K562 (cell line): ENCODE results near the gene CYSRT1. TPM values are rescaled to one million over a fixed set of nuclear protein-coding genes. Genes with fewer than 3 reads are reported as not detected.

Experiments used
- ADNP ChIP-seq: fragments of 200-800 bp; sonication (Bioruptor generic); IDR thresholded peaks from 2 replicates; pipeline ENCODE4 v1.6.1; 2016; ENCODE audit warnings: missing genetic modification characterization, missing compliant biosample characterization
- CEBPB ChIP-seq: fragments of 450-650 bp; IDR thresholded peaks from 2 replicates; pipeline ENCODE4 v1.6.1; 2016; ENCODE audit warnings: missing genetic modification characterization, missing compliant biosample characterization
- GATAD2A ChIP-seq: fragments of 450-650 bp; IDR thresholded peaks from 2 replicates; pipeline ENCODE4 v1.6.1; 2017
- KLF6 ChIP-seq: fragments of 250-450 bp; sonication (Bioruptor Pico); IDR thresholded peaks from 2 replicates; pipeline ENCODE4 v1.4.0; 2020; ENCODE audit warnings: mild to moderate bottlenecking, moderate library complexity, borderline replicate concordance
- NFE2 ChIP-seq: IDR thresholded peaks from 2 replicates; pipeline ENCODE4 v1.6.1; 2014; ENCODE audit warnings: antibody characterized with exemption, low read depth
- NR2C1 ChIP-seq, 2 experiments: fragments of 450-650 bp; IDR thresholded peaks; 2 replicates each; pipeline ENCODE4 v1.6.1; 2017; ENCODE audit warnings: mild to moderate bottlenecking in 2 of 2, antibody characterized with exemption in 1 of 2, inconsistent platforms in 1 of 2, missing compliant biosample characterization in 1 of 2, missing genetic modification characterization in 1 of 2
- SAFB ChIP-seq: fragments of 200-400 bp; formaldehyde crosslinking; IDR thresholded peaks from 2 replicates; pipeline ENCODE4 v1.6.1; 2017; ENCODE audit warnings: low read depth, low read length, borderline replicate concordance
- SMC3 ChIP-seq: conservative IDR thresholded peaks from 2 replicates; pipeline ENCODE4 v1.6.1; 2011; ENCODE audit warnings: low read depth, low read length, improper control_type of control experiment; ENCODE audit not compliant: insufficient read depth
- TEAD4 ChIP-seq, 2 experiments: sonication (generic) in 1 of 2; formaldehyde crosslinking in 1 of 2; IDR thresholded peaks; 2 replicates each; pipeline versions ENCODE4 v1.6.1 to v1.8.0; 2012 to 2022; ENCODE audit warnings: borderline replicate concordance in 1 of 2, inconsistent platforms in 1 of 2, low read length in 1 of 2, mild to moderate bottlenecking in 1 of 2, missing genetic modification reagents in 1 of 2
- TSC22D4 ChIP-seq: fragments of 450-650 bp; IDR thresholded peaks from 2 replicates; pipeline ENCODE4 v1.6.1; 2016; ENCODE audit warnings: missing genetic modification characterization, missing biosample characterization, control low read depth
- WHSC1 ChIP-seq: IDR thresholded peaks from one replicate; pipeline ENCODE4 v1.6.1; 2012; ENCODE audit warnings: low read length, control low read depth, inconsistent platforms
- ZBTB33 ChIP-seq: sonication (generic); formaldehyde crosslinking; IDR thresholded peaks from 2 replicates; pipeline ENCODE4 v1.8.1; 2023; ENCODE audit warnings: mild to moderate bottlenecking, missing genetic modification reagents
- ZC3H11A ChIP-seq: IDR thresholded peaks from 2 replicates; pipeline ENCODE4 v1.6.1; 2012; ENCODE audit warnings: low read depth, low read length, improper control_type of control experiment
- ZC3H8 ChIP-seq: fragments of 450-650 bp; IDR thresholded peaks from 2 replicates; pipeline ENCODE4 v1.6.1; 2017
- ZNF165 ChIP-seq: fragments of 250-450 bp; sonication (Bioruptor Pico); IDR thresholded peaks from 2 replicates; pipeline ENCODE4 v1.4.0; 2020; ENCODE audit warnings: borderline replicate concordance
- ZNF174 ChIP-seq: fragments of 250-450 bp; sonication (Bioruptor Pico); IDR thresholded peaks from 2 replicates; pipeline ENCODE4 v1.4.0; 2020; ENCODE audit warnings: mild to moderate bottlenecking
- ZNF217 ChIP-seq: sonication (generic); formaldehyde crosslinking; IDR thresholded peaks from 2 replicates; pipeline ENCODE4 v1.8.0; 2022; ENCODE audit warnings: mild to moderate bottlenecking, missing genetic modification reagents
- ZNF444 ChIP-seq: fragments of 250-450 bp; sonication (Bioruptor Pico); IDR thresholded peaks from 2 replicates; pipeline ENCODE4 v1.4.0; 2020; ENCODE audit warnings: mild to moderate bottlenecking, moderate library complexity
- ZNF785 ChIP-seq: fragments of 250-450 bp; sonication (Bioruptor Pico); IDR thresholded peaks from 2 replicates; pipeline ENCODE4 v1.4.0; 2020; ENCODE audit warnings: mild to moderate bottlenecking
- ZNF79 ChIP-seq: fragments of 250-450 bp; sonication (Bioruptor Pico); IDR thresholded peaks from 2 replicates; pipeline ENCODE4 v1.4.0; 2020; ENCODE audit warnings: low read depth, mild to moderate bottlenecking, moderate library complexity
- polyA plus RNA-seq, 8 experiments: library from polyadenylated mRNA; depleted of rRNA in 4 of 8; stranded (reverse) in 5 of 8; unstranded in 3 of 8; fragments of >200 nt; fragmentation: Nextera tagmentation in 2 of 8; fragmentation: Illumina TruSeq in 1 of 8; extraction: Ambion mirVana in 2 of 8; extraction: Trizol in 1 of 8; gene quantifications; 2 replicates each; pipeline versions ENCODE4 v1.2.1 to v1.2.3, GENCODE V29; 2011 to 2014; ENCODE audit warnings: inconsistent platforms in 1 of 8, missing spikeins in 1 of 8
- total RNA-seq, 7 experiments: library from RNA; depleted of rRNA in 6 of 7; stranded (reverse); fragments of >200 nt in 6 of 7; fragmentation: Illumina TruSeq in 2 of 7; extraction: Trizol in 2 of 7; gene quantifications; 2 replicates each; pipeline versions ENCODE4 v1.2.1 to v1.2.3, GENCODE V29; 2011 to 2021; ENCODE audit warnings: low replicate concordance in 1 of 7
- TF ChIP-seq, protein P1 (sequence below), 3 experiments: fragments of 200-800 bp in 1 of 3; sonication (Bioruptor generic) in 1 of 3; sonication (generic) in 1 of 3; formaldehyde crosslinking in 1 of 3; IDR thresholded peaks; 2 replicates each; pipeline versions ENCODE4 v1.6.1 to v1.8.0; 2016 to 2022; ENCODE audit warnings: mild to moderate bottlenecking in 2 of 3, missing compliant biosample characterization in 2 of 3, missing genetic modification characterization in 2 of 3, missing genetic modification reagents in 1 of 3
- TF ChIP-seq, protein P2 (sequence below), 2 experiments: fragments of 250-450 bp in 1 of 2; fragments of 450-650 bp in 1 of 2; sonication (Bioruptor Pico) in 1 of 2; IDR thresholded peaks; 2 replicates each; pipeline versions ENCODE4 v1.6.1 to v1.8.0; 2016 to 2021; ENCODE audit warnings: mild to moderate bottlenecking in 2 of 2, moderate library complexity in 2 of 2, missing compliant biosample characterization in 1 of 2, missing genetic modification characterization in 1 of 2
- TF ChIP-seq, protein P3 (sequence below), 2 experiments: fragments of 200-800 bp in 1 of 2; sonication (Bioruptor generic) in 1 of 2; sonication (generic) in 1 of 2; formaldehyde crosslinking in 1 of 2; IDR thresholded peaks in 1 of 2; conservative IDR thresholded peaks in 1 of 2; 2 replicates each; pipeline versions ENCODE4 v1.5.0 to v1.6.1; 2016 to 2020; ENCODE audit warnings: missing compliant biosample characterization in 1 of 2, missing genetic modification characterization in 1 of 2, missing genetic modification reagents in 1 of 2

The CYSRT1 gene
- total and polyA plus RNA-seq, 9 of the 15 experiments (the other 6 are each of a cell fraction or from before 2014, with no cell fraction given): 0.04 to 1.4 (median 0.42) TPM; not detected in 3

- TF ChIP-seq, protein P1, sequence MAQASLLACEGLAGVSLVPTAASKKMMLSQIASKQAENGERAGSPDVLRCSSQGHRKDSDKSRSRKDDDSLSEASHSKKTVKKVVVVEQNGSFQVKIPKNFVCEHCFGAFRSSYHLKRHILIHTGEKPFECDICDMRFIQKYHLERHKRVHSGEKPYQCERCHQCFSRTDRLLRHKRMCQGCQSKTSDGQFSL (CRISPR knock-in tag; IDR thresholded peaks at IDR 0.05): peak; percentile 43; the same call in 1 of the 2 replicates
- TF ChIP-seq, protein P1 (tag; IDR thresholded peaks at IDR 0.05): no peak
- no peak for TF ChIP-seq ZC3H11A
- no peak for TF ChIP-seq ZNF217 (CRISPR knock-in tag)
- TF ChIP-seq GATAD2A: peak; percentile 92; the same call in 1 of the 2 replicates
- TF ChIP-seq ZC3H8: no peak
- TF ChIP-seq NR2C1 (IDR thresholded peaks at IDR 0.05): no peak
- TF ChIP-seq NR2C1 (tag; IDR thresholded peaks at IDR 0.05): no peak
- TF ChIP-seq ZNF174: no peak
- no peak for TF ChIP-seq ZBTB33 (CRISPR knock-in tag)
- TF ChIP-seq ADNP (tag): no peak
- no peak for TF ChIP-seq TSC22D4 (tag)
- no peak for TF ChIP-seq CEBPB (tag)
- no peak for TF ChIP-seq ZNF165 (CRISPR knock-in tag)
- peak; percentile 18; the same call in 1 of the 2 replicates for TF ChIP-seq TEAD4 (IDR thresholded peaks at IDR 0.05; ENCODE audit: low read length)
- no peak for TF ChIP-seq TEAD4 (CRISPR knock-in tag; IDR thresholded peaks at IDR 0.05; ENCODE audit: borderline replicate concordance)
- peak; percentile 99 for TF ChIP-seq SAFB
- no peak for TF ChIP-seq ZNF79 (CRISPR knock-in tag)
- TF ChIP-seq WHSC1: no peak
- no peak for TF ChIP-seq SMC3
- TF ChIP-seq KLF6 (CRISPR knock-in tag): 0 out of 2 replicates have a peak, but pooled peaks have one; percentile 48
- TF ChIP-seq, protein P2, sequence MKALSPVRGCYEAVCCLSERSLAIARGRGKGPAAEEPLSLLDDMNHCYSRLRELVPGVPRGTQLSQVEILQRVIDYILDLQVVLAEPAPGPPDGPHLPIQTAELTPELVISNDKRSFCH (CRISPR knock-in tag; IDR thresholded peaks at IDR 0.05): no peak
- TF ChIP-seq, protein P2 (tag; IDR thresholded peaks at IDR 0.05): peak; percentile 91
- no peak for TF ChIP-seq NFE2
- TF ChIP-seq, protein P3, sequence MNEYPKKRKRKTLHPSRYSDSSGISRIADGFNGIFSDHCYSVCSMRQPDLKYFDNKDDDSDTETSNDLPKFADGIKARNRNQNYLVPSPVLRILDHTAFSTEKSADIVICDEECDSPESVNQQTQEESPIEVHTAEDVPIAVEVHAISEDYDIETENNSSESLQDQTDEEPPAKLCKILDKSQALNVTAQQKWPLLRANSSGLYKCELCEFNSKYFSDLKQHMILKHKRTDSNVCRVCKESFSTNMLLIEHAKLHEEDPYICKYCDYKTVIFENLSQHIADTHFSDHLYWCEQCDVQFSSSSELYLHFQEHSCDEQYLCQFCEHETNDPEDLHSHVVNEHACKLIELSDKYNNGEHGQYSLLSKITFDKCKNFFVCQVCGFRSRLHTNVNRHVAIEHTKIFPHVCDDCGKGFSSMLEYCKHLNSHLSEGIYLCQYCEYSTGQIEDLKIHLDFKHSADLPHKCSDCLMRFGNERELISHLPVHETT (CRISPR knock-in tag; conservative IDR thresholded peaks at IDR 0.05 in 1 of 2, IDR thresholded peaks at IDR 0.05 in 1 of 2): peak in 1 of 2 experiments; percentile 86; a peak in 2 of 4 replicates
- no peak for TF ChIP-seq ZNF785 (CRISPR knock-in tag)
- TF ChIP-seq ZNF444 (CRISPR knock-in tag): no peak
Observed at GRCh38 chr9:137240318-137240840, 15.4 kb downstream of the CYSRT1 start (continued).
